ENCODE data around the gene C12orf42.

C12orf42 gene

DNA sequence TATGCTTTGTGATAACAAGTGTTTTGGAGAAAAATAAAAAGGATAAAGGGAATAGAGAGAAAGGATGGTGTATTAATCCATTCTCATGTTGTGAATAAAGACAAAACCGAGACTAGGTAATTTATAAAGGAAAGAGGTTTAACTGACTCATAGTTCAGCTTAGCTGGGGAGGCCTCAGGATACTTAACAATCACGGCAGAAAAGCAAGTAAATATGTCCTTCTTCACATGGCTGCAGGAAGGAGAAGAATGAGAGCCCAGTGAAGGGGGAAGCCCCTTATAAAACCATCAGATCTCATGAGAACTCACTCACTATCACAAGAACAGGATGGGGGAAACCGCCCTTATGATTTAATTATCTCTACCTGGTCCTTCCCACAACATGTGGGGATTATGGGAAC is 18.1 kb upstream of the C12orf42 start:
- no peak overlapping the region for H3K4me3 ChIP-seq (ENCODE audit: low read depth, low read length)
- TF ChIP-seq, protein P1, sequence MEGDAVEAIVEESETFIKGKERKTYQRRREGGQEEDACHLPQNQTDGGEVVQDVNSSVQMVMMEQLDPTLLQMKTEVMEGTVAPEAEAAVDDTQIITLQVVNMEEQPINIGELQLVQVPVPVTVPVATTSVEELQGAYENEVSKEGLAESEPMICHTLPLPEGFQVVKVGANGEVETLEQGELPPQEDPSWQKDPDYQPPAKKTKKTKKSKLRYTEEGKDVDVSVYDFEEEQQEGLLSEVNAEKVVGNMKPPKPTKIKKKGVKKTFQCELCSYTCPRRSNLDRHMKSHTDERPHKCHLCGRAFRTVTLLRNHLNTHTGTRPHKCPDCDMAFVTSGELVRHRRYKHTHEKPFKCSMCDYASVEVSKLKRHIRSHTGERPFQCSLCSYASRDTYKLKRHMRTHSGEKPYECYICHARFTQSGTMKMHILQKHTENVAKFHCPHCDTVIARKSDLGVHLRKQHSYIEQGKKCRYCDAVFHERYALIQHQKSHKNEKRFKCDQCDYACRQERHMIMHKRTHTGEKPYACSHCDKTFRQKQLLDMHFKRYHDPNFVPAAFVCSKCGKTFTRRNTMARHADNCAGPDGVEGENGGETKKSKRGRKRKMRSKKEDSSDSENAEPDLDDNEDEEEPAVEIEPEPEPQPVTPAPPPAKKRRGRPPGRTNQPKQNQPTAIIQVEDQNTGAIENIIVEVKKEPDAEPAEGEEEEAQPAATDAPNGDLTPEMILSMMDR (IDR thresholded peaks at IDR 0.05; ENCODE audit: low read depth, low read length): no peak

DNA sequence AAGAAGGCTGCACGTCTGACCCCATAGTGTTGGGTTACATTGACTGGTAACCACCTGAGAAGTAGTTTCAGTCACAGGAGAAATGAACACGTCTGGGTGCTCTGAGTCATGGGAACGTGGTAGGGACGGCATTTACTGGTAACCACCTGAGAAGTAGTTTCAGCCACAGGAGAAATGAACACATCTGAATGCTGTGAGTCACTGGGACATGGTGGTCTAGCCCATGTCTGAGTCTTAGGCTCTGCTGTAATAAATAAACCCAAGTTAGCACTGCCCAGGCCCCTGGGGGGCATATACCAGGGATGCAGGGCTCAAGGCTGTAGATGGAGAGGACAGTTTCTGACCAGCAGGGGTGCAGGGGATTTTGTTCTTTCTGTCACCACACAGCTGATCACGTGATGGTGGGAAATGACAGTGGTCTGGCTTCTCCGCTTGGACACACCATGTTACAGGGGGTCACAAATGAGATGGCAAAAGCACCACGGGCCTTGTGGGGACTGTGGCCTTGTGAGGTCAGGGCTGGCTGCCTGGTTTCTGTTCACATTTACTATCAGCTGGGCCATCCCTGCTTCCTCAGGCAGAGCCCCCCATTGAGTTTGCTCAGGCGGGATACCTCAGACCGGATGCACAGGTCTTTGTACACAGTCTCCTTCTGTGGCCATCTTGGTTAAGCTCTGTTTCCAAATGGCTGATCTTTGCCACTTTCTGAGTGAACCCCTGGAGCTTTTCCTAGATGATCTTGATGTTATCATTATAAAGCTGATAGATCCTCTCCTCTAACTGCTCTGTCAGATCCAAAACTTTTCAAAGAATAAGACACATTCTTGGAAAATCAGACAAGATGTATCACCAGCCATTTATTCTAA is 9.8 kb upstream of the C12orf42 start:
- TF ChIP-seq, protein P1 (IDR thresholded peaks at IDR 0.05; ENCODE audit: low read depth, low read length): no peak
- H3K4me3 ChIP-seq (ENCODE audit: low read depth, low read length): no peak overlapping the region

DNA sequence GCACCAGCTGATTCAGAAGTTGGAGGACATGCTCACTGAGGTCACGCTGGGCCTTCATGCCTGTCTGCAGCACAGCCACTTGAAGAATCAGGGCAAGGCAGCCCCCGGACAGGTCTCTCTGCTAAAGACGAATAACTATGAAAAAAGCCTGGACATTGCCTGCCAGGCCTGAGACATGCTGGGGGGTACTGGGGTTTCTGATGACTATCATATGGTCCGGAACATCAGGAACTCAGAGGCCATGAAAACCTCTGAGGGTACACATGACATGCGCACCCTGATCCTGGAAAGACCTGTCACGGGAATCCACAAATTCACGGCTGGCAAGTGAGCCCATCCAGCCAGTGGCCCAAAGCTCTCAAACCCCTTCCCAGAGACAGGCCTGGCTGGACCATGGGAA is 8.8 kb upstream of the C12orf42 start:
- TF ChIP-seq, protein P1 (IDR thresholded peaks at IDR 0.05; ENCODE audit: low read depth, low read length): no peak
- no peak overlapping the region for H3K4me3 ChIP-seq (ENCODE audit: low read depth, low read length)

DNA sequence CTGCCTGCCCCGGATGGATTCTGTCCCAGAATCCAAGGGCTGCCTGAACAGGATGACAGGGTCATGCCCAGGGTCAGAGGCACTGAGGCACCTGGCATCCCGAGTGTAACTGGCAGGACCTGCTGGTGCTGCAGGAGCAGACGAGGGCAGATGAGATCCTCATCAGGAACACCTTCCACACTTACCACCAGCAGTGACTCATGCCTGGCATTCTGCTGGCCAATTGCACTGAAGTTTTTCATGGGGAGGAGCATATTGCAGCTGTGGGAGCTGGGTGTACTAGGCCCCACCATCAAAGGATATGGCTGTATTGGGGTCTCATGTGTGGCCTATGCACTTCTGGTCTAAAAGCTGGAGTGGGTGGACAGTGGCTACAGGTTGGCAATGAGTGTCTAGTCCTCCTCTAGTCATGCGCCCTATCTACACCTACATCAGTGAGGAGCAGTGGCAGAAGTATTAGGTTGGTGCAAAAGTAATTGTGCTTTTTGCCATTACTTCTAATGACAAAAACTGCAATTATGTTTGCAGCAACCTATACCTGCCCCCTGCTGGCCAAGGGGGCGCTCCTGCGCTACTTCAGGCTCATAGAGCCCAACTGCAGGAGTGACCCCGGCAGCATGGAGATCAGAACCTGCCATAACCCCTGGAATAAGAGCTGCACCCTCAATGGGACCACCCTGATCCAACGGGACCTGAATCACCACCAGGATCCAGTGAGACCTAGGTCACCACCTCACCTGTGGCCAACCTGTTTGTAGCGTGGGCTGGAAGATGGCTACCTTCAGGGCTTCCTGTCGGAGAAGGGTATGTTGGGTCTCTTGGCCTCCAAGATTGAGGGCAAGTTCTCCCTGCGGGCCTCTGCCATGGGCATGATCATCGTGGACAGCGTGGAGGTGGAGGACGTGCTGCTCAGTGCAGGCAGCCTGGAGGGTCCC is 8.0 kb upstream of the C12orf42 start:
- TF ChIP-seq, protein P1 (IDR thresholded peaks at IDR 0.05; ENCODE audit: low read depth, low read length): no peak; the same call in 1 of the 2 replicates
- H3K4me3 ChIP-seq (ENCODE audit: low read depth, low read length): no peak overlapping the region

DNA sequence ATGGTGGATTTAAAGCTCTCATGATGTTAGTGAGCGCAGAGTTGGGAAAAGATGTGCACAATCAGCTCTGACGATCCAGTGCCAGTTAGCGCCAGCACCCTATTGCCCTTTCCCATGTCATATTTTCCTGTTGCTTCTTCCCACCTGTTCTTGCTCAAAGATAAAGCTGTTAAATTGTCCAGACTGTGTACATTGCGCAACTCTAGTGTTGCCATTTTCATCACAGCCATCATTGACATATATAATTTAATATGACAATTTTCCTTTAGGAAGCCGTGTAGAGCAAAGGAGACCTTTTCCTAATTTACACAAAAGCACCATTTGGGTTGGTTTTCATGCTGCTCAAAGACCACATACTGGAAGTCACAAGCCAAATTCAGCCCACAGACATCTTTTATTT is 5.7 kb upstream of the C12orf42 start:
- TF ChIP-seq, protein P1 (IDR thresholded peaks at IDR 0.05; ENCODE audit: low read depth, low read length): no peak
- no peak overlapping the region for H3K4me3 ChIP-seq (ENCODE audit: low read depth, low read length)

DNA sequence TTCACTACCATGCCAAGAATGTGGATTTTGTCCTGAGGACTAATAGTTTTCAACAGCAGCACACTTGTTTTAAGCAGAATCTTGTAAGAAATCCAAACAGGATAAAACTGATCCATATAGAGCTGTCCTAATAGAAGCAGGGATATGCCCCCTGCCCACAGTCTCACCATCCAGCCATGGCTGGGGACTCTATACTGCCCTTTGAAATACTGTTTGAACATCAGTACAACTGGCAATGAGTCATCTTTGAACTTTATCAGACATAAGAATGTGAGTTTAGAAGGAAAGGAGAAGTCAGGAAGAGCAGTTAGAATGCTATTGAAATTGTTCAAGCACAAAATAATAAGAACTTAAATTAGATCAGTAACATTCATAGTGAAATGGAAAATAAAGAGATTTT is 3.8 kb upstream of the C12orf42 start:
- H3K4me3 ChIP-seq (ENCODE audit: low read depth, low read length): no peak overlapping the region
- TF ChIP-seq, protein P1 (IDR thresholded peaks at IDR 0.05; ENCODE audit: low read depth, low read length): no peak
